DLD1 (cell line): Measurements from ENCODE around the gene BMF.

Source experiments
- in situ Hi-C: cut with HindIII; loops from 2 replicates; pipeline ENCODE4 v1.10.0; 2017; ENCODE audit warnings: low sequenced_read_pairs

BMF gene

DNA sequence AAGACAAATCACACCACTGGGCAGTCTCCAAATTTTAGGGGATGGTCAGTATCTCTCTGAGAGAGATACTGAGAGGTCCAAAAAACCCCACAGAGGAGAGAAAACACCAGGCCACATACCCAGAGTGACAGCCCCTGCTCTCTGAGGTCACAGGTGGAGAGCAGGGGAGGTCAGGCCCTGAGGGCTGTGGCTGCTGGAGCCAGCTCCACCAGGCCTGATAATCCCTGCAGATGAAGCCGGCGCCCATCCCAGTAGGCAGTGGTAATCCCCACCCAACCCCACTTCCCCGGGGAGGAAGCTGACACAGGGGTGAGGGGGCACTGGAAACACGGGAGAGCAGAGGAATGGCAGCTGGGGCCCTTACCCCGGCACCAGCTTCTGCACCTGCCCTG, 38.5 kb downstream of the BMF start:
- in situ Hi-C loops: no loop called here

DNA sequence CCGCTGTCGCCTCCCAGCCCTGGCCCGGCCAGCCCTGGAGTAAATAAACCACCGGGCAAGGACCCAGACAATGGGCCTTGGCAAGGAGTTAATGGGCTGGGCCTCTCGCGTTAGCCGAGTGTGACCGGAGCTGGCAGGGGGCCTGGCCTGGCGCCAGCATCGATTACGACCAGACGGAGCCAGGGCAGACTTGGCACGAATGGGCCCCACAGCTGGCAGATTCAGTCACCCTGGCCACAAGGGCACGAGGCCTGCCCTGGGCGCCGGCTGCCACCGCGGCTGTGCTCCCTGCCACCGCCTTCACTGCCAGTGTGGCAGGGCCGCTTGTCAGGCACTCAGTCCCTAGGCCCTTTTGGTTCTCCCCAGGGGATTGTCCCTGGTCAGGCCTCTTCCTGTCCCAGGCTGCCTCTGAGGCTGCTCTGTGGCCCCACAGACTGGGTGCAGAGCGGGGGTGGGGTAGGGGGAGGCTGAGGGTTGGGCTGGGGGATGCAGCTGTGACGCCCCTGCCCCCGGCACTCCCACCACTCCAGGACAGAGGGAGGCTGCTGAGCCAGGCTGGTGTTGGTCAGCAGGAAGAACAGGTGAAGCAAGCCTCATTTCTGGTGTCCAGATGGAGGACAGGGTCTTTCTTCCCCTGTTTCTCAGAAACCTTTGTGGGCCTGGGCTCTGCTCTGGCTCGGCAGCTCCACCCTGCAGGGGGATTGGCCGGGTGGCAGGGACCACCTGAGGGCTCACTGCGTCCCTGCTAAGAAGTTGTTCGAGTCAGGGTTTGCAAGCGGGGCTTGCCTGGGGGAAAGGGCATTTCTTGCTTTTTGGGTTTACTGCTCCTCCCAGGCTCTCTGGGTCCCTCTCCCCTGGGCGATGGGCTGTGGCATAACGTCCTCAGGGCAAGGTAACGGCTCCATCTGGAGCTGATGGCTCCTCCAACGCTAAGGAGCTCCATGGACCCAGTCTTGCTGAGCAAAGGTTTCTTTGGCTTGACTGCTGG, 39.2 kb downstream of the BMF start:
- in situ Hi-C loops: no loop called here

DNA sequence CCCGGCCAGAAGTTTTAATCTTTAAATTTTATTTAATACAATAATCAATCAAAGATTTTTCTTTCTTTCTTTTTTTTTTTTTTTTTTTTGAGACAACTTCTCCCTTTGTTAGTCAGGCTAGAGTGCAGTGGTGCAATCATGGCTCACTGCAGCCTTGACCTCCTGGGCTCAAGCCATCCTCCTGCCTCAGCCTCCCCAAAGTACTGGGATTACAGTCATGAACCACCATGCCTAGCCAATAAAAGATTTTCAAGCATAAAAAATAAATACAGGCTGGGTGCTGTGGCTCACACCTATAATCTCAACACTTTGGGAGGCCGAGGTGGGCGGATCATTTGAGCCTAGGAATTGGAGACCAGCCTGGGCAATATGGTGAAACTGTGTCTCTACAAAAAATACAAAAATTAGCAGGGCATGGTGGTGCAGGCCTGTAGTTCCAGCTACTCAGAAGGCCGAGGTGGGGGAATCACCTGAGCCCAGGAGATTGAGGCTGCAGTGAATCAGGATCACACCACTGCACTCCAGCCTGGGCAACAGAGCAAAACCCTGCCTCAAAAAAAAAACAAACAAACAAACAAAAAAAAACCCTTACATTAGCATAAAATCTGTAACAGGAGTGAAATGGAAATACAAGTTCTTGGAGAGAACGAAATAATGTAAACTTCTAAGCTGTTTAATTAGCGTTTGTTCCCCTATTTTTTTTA, 40.6 kb downstream of the BMF start:
- in situ Hi-C loops: no loop called here

DNA sequence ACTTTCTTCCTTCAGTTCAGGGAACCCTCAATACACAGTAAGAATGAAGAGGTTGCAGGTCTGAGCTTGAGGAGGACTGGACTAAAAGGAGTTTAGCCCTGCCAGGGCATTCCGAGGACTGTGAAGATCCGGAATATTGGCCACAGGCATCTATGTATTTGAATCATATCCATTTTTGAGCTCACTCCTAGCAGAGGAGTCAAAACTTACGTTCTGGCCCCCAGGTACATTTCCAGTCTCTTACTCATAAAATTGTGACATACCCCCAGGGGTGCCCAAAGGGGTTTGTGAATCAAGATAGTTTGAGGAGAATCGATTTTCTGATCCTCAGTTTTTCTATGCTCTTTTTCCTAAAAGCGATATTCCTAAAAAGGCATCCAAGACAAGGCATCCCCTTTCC, 42.1 kb downstream of the BMF start:
- in situ Hi-C loops: no loop called here

DNA sequence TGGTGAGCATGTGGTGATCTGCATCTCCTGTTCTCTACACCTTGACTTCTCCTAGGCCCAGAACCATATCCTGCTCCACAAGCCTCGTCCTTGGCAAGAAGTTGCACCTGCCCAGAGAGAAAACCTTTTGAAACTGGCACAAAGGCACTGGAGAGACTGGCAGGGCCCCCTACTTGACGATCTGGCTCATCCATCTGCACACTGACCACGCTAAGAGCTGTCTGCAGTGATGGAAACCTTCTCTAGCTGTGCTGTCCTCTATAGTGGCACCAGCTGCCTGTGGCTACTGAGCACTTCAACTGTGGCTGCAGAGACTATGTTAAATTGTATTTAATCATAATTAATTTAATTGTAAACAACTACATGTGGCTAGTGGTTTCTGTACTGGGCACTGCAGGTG, 43.5 kb downstream of the BMF start:
- in situ Hi-C loops: no loop called here

DNA sequence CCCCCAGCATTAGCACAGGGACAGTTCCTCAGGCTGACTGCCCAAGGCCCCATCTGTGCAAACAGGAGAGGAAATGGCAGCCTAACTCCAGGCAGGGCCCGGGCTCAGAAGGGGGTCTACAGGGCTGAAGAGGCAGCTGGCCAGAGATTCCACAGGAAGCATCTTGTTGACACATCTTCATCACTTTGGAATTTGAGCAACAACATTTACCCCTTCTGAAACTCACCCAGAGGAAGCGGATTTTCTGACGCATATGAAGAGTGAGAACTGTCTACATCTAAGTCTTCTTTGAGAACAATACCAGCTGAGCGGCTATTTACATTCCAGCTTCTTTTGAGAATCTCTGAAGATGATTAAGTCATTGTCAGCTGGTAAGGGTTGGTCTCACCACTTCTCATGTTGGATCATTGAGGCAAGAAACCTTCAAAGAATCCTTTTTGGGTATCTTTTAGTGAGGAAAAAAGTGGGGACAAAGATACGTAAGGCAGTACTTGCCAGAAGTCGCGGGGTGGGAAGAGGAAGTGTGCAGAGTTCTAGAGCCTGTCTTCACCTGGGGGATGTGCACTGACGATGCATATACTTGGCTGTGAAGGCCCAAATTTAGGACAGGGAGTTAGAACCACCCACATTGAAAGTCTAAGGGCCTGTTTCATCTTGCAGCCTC, 44.3 kb downstream of the BMF start:
- in situ Hi-C loops: no loop called here

DNA sequence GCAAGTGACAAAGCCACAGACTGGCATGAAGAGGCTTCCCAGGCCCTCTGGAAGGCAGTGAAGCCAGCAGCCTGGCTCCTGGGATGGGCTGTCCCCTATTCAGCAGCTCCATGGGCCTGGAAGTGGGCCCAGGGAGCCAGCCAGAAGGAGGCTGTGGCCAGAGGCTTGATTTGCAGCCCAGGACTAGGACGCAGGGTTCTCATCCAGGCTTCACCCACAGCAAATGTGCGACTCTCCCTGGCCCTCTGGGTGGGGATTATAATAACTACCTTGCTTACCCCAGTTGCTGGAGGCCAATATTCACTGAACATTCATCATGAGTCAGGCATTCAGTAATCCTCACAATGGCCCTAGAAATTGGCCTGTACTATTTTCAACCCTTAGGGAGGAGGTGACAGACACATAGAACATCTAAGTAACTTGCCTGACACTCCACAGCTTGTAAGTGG, 45.1 kb downstream of the BMF start:
- in situ Hi-C loops: no loop called here

DNA sequence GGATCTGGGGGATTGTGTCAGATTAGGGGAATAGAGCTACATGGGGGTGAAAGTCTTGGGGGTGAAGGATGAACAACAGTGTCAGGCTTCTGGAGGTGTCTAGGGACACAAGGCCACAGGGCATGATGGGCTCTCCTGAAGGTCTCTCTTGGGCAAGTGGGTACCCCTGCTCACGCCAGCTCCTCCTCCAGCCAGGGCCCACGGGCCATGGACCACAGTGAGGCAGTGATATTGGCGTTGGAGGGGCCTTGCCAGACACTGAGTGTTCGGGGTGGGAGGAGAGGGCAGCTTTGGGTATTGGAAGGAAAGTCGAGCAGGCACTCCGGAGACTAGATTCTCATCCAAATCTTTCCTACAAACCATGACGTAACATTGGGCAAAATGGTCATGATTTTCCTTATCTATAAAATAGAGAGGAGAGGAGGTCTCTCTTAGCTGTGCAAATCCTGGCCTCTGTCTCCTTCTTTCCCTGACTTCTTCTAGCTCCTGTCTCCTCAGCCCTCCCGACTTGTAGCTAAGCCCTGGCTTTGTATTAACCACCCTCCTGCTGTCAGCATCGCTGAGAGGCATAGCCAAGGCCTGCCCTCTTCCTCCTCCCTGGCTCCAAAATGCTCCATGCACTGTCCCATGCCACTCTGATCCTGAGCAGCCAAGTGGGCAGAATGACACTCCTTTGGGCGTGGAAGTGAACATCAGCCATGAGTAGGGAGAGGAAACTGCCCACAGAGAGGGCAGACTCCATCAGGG, 45.7 kb downstream of the BMF start:
- in situ Hi-C loops: no loop called here

DNA sequence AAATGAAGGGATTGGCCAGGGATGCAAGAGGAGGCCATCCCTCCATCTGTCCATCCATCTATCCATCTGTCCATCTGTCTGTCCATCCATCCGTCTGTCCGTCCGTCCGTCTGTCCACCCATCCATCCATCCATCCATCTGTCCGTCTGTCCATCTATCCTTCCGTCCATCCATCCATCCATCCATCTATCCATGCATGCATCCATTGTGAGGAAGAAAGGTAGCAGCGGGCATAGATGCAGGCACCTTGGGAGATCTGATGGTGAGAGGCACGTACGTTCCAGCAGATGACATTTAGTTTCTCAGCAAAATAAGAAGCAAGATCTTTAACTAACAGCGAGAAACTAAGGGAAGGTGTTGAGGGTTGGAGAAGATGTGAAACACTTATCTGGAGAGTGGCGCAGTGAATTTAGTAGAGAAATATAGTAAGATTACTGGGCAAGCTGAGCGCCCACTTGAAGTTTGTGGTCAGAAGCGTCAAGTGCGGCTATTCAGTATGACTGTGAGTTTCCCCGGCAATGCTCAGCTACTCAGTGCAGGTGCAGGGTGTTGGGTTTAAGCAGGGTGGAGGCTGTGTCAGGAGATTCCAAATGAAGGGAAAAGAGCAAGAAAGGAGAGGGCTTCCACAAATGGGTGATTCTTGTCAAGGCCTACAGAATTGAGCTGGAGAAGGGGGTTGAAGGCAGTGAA, 47.3 kb downstream of the BMF start:
- in situ Hi-C loops: no loop called here

DNA sequence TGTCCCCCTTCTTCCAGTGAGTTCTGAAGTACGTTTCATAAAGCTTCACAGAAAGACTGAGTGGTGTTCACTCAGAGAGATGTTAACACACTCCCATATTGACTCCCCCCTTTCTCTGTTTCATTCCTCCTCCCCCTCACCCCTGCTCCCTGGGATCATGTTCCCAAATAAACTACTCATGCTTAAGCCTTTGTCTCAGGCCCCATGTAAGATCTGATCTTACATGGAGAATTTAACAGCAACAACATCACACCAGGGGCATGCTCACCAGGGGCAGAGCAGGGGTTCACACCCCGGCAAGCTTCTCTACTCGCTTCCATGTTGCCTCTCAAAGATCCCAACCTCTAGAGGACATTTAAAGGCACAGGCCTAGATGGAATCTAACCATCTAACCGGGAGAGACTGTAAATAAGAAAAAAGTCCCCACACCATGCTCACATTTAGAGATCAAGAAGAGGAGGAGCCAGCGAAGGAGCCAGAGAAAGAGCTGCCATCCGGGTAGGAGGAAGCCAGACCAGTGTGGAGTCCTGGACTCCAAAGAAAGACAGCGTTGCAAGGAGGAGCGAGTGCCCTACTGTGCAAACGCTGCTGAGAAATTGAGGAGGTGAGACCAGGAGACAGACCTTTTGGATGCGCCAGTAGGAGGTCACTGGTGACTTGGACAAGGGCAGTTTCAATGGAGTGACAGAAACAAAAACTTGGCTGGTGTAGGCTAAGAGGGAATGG, 48.3 kb downstream of the BMF start:
- in situ Hi-C loops: no loop called here

DNA sequence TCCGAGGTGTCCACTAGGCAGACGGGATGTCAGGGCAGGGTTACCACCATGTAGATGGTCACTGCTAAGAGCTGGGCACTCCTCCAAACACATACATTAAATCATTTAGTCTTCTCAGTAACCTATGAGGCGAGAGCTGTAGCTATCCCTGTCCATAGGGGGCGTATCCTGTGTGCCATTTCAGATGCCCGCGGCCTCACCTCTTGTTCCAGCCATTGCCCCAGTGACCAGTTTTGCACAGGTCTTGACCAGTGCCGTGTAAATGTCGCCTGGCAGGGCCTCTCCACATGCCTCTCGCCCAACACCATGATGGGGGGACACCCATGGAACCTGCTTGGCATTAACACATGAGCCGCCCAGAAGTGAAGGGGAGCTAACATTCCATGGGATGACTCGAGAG, 48.9 kb downstream of the BMF start:
- in situ Hi-C loops: no loop called here

DNA sequence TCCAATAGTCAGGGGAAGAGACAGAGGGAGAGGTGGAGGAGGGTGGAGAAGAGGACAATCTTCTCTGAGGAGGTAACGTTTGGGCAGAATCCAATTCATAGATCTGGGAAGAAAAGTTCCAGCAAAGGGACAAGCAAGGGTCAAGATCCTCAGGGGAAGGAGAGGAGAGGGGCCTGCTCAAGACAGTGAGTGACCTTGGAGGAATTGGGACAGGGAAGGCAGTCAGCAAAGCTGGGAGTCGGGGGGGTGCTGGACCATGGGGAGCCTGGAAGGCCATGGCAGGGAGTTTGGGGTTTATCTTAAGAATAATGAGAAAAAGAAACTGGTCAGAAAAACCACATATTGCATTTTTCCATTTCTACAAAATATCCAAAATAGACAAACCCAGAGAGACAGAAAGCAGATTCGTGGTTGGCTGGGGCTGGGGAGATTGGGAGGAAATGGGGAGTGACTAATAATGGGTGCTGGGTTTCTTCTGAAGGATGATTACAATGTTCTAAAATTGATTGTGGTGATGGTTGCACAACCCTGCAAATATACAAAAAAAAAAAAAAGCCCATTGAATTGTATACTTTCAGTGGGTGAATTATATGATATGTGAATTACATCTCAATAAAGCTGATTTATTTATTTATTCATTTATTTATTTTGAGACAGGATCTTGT, 50.1 kb downstream of the BMF start:
- in situ Hi-C loops: no loop called here

DNA sequence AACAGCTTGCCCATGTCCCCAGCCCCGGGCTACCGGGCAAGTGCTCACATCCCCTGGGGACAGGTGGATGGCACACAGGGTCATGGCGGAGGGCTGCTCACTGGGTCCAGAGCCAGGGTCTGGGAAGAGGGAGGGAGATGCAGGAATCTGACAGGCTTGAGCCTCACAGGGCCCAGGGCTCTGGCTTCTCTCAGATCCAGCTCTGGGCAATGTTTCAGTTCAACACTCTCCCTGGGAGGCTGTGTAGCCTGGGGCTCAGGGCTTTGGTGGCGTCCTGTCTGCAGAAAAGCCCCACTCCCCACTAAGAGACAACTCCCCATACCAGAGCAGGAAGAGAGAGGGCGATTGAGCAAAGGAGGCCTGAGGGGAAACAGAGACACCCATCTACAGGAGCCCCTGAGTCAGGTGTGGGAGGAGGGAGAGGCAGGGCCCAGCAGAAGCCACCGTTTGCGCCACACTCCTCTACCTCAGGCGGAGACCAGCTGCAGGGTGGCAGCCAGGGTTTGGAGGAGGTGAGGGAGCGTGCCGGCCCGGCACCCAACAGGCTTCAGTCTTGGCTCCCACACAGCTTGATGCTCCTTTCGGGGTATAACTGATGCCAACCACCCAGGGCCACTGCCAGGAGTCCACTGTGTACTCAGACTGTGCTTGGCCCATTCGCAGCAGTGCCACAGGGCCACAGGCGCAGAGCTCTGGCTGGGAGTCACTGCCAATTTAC, 52.9 kb downstream of the BMF start:
- in situ Hi-C loops: no loop called here

DNA sequence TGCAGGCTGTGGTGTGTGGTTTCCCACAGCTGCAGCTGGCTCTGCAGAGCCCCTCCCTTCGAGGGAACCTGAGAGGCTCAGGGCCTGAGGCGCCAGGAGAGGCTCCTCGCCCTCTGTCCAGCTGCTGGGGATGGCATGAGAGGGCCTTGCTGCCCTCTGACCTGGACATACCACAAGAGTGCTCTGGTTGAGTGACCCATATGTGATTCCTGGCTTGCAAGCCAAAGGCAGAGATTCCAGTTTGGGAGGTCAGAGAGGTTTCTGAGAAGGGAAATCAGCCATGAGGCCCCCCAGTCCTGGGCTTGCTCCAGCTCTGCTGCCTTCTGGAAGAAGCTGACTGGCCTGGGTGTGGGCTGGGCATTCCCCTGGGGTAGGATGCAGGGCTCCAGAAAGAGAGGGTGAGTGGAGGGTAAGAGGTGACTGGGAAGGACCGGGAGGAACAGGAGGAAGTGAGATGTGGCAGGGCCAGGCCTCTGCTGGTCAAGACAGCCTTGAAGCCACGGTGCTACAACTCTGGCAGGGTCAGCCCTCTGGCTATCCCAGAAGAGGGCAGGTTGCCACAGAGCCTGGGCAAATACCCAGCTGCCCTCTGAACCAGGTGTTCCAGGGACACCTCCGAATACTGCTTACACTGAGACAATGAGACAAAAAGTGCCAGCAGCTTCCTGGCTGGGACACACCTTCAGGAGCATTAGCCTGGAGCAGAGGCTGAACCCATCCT, 53.7 kb downstream of the BMF start:
- in situ Hi-C loops: no loop called here

DNA sequence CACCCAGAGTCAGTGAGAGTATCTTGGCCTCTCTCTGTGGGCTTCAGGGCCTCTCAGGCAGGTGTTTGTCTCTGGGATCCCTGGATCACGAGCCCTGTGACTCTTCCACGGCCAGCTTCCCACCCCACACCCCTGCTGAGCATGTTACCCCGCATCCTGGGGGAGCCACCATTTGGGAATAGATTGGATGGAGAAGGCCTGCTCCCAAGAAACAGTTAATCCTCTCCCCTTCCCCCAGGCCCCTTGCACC, 54.1 kb downstream of the BMF start:
- in situ Hi-C loops: no loop called here

DNA sequence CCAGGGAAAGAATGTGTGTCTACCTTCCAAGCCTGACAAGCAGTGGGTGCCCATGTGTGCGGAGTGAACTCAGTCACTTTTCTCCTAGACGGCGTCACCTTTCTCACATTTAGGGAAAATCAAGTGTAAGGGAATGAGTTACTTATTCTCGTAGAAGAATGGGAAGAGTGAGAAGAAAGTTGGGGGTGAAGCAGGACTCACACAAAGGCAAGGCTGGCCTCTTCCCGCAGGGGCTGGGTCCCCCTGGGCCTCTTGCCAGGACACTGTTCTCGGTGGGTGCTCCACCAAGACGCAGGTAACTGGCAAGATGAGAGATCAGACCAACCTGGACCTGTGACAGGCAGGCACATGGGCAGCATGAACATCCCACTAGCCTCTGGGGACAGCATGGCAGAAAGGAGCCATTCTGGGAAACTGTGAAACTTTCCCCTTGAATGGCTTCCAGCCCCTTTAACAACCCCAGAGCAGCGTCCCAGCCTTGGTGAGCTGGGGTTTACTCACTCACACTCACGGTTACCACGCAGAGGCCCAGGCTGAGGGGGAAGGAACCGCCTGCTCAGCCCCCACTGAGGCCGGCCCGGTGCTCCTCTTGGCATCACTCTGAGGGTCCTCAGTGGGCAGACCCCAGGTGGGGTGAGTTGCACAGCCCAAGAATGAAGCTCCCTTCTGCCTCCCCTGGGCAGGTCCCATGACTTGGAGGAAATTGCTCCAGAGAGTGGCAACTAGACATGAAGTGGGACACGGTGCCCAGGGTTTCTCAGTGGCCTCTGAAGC, 54.7 kb downstream of the BMF start:
- in situ Hi-C loops: no loop called here

DNA sequence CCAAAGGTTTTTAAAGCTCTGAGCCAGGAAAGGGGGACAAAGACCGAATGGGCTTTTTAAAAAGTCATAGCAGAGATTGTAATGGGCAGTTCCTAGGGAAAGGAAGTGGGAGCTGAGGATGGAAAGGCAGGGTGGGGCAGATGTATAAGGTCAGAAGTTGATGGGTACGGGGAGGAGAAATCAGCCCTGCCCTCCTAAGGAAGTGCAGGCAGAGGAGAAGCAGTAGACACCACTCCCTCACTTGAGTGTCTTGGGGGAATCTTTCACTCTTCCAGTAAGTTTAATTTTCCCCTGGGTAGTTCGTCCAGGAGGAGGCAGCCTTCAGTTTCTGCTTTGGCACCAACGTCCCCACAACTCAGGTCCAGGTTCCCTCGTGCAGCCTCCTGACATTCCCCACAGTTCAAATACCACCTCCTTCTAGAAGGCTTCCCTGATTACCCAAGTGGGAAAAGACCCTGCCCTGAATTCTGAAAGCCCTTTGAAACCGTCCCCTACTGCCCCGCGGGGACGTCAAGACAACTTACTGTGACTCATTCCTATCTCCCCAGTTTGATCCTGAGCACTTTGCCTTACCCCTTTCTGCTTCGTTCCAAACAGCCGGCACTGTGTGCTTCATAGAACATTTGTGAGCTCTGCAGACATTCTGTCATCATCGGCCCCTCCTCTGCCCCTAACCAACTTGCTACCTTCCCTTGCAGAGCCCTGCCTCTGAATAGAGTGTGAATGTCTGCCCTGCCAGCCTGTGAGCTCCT, 55.4 kb downstream of the BMF start:
- in situ Hi-C loops: no loop called here
